Fibroblast of mammary gland (primary cell): ENCODE results near the gene GRB14.

Experiments
- DNase-seq: peaks from one replicate; pipeline ENCODE4 v3.0.0-alpha.2; 2010; ENCODE audit warnings: low read depth
- H3K4me3 ChIP-seq: 2 replicates; pipeline ENCODE4 v1.5.1; 2011; ENCODE audit warnings: low read depth, mild to moderate bottlenecking, low read length, moderate library complexity; ENCODE audit not compliant: control insufficient read depth
- CTCF ChIP-seq: conservative IDR thresholded peaks from 2 replicates; pipeline ENCODE4 v1.5.1; 2011; ENCODE audit warnings: low read depth, low read length, inconsistent platforms; ENCODE audit not compliant: control insufficient read depth, insufficient read depth

Gene GRB14

GRCh38 chr2:164545484-164545883, 75.8 kb downstream of the GRB14 start:
- no peak for TF ChIP-seq CTCF
- H3K4me3 ChIP-seq: no peak overlapping the region
- no peak for DNase-seq

GRCh38 chr2:164542581-164543021, 78.7 kb downstream of the GRB14 start:
- DNase-seq: peak; percentile 60
- H3K4me3 ChIP-seq: no peak overlapping the region
- no peak for TF ChIP-seq CTCF

GRCh38 chr2:164538240-164538866, 82.9 kb downstream of the GRB14 start:
- no peak overlapping the region for H3K4me3 ChIP-seq
- TF ChIP-seq CTCF: peak; percentile 78
- peak; percentile 47 for DNase-seq

- no peak for TF ChIP-seq CTCF
- H3K4me3 ChIP-seq: no peak overlapping the region
- no peak for DNase-seq
Observed at GRCh38 chr2:164535280-164536025, 85.8 kb downstream of the GRB14 start.

- no peak overlapping the region for H3K4me3 ChIP-seq
- no peak for DNase-seq
- no peak for TF ChIP-seq CTCF
Observed at GRCh38 chr2:164530464-164530863, 90.8 kb downstream of the GRB14 start.

- DNase-seq: no peak
- no peak overlapping the region for H3K4me3 ChIP-seq
- TF ChIP-seq CTCF: no peak
Observed at GRCh38 chr2:164523726-164524125, 97.6 kb downstream of the GRB14 start.
